Measurements from ENCODE around the gene HOXB9.

Gene HOXB9

GRCh38 chr17:48626245-48627117, at the start of gene HOXB9:
HOXB9 (minus strand) TSS chr17:48626358; CDS start chr17:48626269, 89 bp downstream.
- peak; percentile 92 for DNase-seq

GRCh38 chr17:48672340-48672739, 46.2 kb upstream of the HOXB9 start:
- no peak for DNase-seq

DNA sequence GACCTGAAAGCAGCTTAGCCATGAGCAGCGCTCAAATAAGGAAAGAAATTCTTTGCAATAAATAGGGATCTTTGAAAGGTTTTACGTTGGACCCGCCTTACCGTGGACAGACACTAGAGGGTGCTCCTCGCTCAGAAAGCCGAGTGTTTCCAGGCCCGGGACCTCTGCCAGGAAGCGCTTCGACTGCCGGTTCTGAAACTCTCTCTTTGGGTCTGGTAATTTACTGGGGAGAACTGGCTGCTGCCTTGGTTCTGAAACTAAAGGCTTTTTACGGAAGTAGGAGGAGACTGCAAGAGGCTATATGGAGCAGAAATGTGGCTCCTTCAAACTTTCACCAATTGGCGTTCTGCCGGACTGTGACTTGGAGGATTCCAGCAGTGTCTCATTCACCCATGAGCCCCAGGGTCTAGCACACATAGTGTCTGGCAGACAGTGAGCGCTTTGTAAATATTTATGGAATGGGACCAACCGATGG, 45.6 kb upstream of the HOXB9 start:
- peak; percentile 22 for DNase-seq

GRCh38 chr17:48663134-48663924, 37.2 kb upstream of the HOXB9 start:
- no peak for DNase-seq

DNA sequence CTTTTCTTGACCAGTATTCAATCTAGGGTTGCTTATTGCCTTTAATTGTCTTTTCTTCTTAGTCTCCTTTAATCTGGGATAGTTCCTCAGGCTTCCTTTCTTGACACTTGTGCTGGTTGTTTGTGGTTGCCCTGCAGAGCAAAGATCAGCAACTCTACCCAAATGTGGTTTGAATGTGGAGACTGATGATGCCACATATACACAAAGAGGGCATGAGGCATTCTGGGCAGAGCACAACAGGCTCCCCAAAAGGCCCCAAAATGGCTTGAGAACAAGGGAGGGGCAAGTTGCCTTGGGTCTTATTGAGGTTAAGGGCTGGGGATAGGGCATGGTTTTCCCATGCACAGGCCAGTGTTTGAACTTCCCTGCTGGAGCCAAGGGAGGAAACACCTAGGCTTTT, 29.8 kb upstream of the HOXB9 start:
- no peak for DNase-seq

- no peak for DNase-seq
Measured at GRCh38 chr17:48649741-48650140, 23.6 kb upstream of the HOXB9 start.

DNA sequence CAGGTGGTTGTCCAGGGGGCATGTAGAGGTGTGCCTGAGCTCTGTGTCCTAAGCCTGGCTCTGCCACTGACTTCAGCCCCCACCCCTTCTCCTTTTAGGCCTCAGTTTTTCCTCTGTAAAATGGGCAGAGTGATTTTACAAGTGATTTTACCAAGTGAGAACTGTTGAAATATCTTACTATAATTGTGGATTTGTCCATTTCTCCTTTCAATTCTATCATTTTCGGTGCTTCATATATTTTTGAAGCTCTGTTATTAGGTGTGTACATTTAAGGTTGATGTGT, 21.7 kb upstream of the HOXB9 start:
- no peak for DNase-seq

- DNase-seq = no peak
Measured at GRCh38 chr17:48647103-48647962, 21.2 kb upstream of the HOXB9 start.

GRCh38 chr17:48646183-48647102, 20.3 kb upstream of the HOXB9 start:
- no peak for DNase-seq

DNA sequence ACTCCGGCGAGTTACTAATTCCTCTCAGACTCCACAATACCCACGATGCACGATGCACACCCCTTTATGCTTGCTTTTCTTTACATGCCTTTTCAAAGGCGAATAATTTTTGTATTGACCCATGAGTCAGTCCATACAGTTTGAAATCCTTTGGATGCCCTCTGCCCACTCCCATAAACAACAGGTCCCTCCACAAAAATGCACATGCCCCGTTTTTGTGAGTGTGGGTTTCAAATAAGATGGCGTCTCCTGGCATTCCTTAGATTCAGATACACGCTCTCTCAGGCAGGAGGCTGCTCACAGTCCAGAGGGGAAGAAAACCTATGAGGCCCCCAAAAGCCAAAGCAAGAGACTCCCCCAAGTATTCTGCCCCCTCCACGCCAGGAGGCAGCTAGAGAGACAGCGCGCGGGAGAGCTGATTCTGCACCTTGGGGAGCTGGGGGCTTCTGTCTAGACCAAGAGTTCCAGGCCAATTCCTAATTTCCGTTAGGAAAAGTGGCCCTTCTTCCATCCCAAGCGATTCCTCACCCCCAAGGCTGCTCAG, 19.6 kb upstream of the HOXB9 start:
- no peak for DNase-seq

- DNase-seq = no peak
Measured at GRCh38 chr17:48644910-48645557, 18.9 kb upstream of the HOXB9 start.

DNA sequence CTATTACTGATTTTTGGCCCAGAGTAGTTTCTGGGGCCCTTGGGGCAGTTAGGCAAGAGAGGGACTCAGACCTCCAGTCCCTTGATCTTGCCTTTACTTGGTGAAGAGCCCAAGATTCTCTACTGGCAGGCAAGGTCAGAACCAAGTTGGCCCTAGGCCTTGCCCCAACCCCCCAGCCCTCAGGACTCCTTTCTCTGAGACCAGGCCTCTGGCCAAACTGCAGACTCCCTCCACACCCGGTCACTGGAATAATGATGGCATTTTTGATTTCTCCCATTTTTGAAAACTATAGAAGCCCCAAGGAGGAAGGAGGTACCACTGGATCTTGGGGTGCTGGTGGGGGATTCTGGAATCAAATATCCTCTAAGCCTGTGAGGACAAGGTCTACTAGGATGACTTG, 18.0 kb upstream of the HOXB9 start:
- DNase-seq = no peak

- DNase-seq = no peak
Measured at GRCh38 chr17:48643697-48644012, 17.5 kb upstream of the HOXB9 start.

- no peak for DNase-seq
Measured at GRCh38 chr17:48642843-48643696, 16.9 kb upstream of the HOXB9 start.

- DNase-seq = no peak
Measured at GRCh38 chr17:48642059-48642842, 16.1 kb upstream of the HOXB9 start.

DNA sequence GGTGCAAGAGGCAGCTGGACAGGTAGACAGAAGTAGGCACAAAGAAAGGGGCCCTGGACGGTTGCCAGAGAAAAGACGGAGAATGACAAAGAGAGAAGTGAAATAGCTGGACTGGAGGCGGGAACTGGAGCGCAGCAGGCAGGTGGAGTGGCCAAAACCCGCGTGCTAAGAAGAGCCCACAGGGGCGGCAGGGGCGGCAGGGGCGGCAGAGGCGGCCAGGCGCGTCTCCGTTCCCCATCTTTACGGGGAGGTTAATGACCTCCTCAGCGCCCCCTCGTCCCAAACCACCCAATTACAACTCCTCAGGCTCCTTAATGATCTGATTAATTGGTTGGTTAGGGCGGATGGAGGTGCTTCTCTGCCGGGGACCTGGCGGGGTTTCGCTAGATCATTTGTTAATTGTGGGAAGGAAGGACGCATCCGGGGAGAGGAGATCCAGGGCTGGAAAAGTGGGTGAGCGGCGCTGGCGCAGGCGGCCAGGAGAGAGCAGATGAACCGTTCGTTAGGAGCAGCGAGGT, 15.4 kb upstream of the HOXB9 start:
- no peak for DNase-seq

DNA sequence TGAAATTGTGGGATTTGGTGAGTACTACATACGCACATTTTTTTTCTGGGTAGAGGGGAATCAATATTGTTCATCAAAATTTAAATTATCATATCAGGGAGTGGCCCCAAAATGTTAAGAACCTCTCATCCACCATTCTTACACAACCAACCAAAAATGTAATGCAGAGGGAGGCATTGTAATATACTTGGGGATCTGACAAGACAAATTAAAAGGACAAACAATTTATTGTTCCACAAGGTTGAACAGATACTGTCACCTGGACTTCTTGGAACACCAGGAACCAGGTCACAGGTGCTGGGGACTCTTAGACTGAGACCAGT, 14.7 kb upstream of the HOXB9 start:
- DNase-seq = no peak

GRCh38 chr17:48639982-48640857, 14.1 kb upstream of the HOXB9 start:
- DNase-seq = no peak

Data from NCI-H226 (cell line).